ENCODE results near the gene NINL. TPM values are rescaled to one million over a fixed set of nuclear protein-coding genes. Genes with fewer than 3 reads are reported as not detected.

Gene NINL
- total and polyA plus RNA-seq, 2 of the 4 experiments (the other 2 are of a cell fraction): 3.0 to 10.4 TPM

- Histone ChIP-seq H4K5ac (ENCODE audit: low read depth, low read length) (no peak overlapping the region), H3K36me3 (ENCODE audit: control insufficient read depth, insufficient read depth, low read length) (peaks cover 4% of the 10 kb centered on the region; the same call in 1 of the 2 replicates), H2BK20ac (ENCODE audit: low read depth, low read length) (no peak overlapping the region), H3K27me3 (ENCODE audit: control insufficient read depth, insufficient read depth, low read length) (no peaks in the 10 kb centered on the region), H4K20me1 (ENCODE audit: insufficient read depth, low read length) (no peaks in the 10 kb centered on the region), H3K9me1 (ENCODE audit: insufficient read depth, low read length) (no peaks in the 10 kb centered on the region), H3K4me1 (ENCODE audit: control insufficient read depth, insufficient read depth, low read length) (0 out of 2 replicates have a peak, but pooled peaks cover 2% of the 10 kb centered on the region), H2BK15ac (ENCODE audit: low read depth, low read length) (no peak overlapping the region), H2BK5ac (ENCODE audit: low read depth, low read length, poor library complexity, severe bottlenecking) (no peak overlapping the region), H3K79me1 (ENCODE audit: low read depth in 1 of 2, low read length in 2 of 2) (peaks cover 2 to 29% of the 10 kb centered on the region in 2 experiments; a peak in 3 of 4 replicates), H4K8ac (ENCODE audit: low read depth in 2 of 2, low read length in 2 of 2) (no peak overlapping the region), H3K23ac (ENCODE audit: low read depth, low read length) (no peak overlapping the region), H3K14ac (replicated peaks; ENCODE audit: low read depth, low read length) (no peak overlapping the region), H3K4me3 (ENCODE audit: insufficient read depth, low read depth, low read length) (no peak overlapping the region), H3K9me3 (ENCODE audit: control insufficient read depth, insufficient read depth, low read length) (no peaks in the 10 kb centered on the region), H3K18ac (ENCODE audit: low read depth, low read length) (no peak overlapping the region), H2BK120ac (ENCODE audit: low read depth, low read length) (no peak overlapping the region), H2AK5ac (ENCODE audit: low read depth, low read length) (no peak overlapping the region), H3K4ac (ENCODE audit: low read depth, low read length) (no peak overlapping the region), H4K91ac (ENCODE audit: insufficient read depth, low read depth, low read length) (no peak overlapping the region), H2AFZ (replicated peaks; ENCODE audit: low read length, poor library complexity) (no peak overlapping the region), H3K56ac (ENCODE audit: extremely low read depth, insufficient read depth, low read length) (no peak overlapping the region), H3K9ac (ENCODE audit: low read depth, low read length) (no peak overlapping the region), H3K4me2 (ENCODE audit: low read depth, low read length) (no peak overlapping the region; the same call in 1 of the 2 replicates), H3K27ac (ENCODE audit: insufficient read depth, low read length) (no peak overlapping the region), H2AK9ac (replicated peaks; ENCODE audit: low read depth, low read length, poor library complexity) (no peak overlapping the region)
- intact Hi-C loops (cut with micrococcal nuclease): no loop called here
- dilution Hi-C loops (cut with HindIII; ENCODE audit: low sequenced_read_pairs, unreplicated experiment): no loop called here
- ChIA-PET CTCF (no interaction called here), POLR2A (ENCODE audit: unreplicated experiment) (no interaction called here)
- WGBS, 2 experiments (ENCODE audit: extremely low coverage in 2 of 2, insufficient read length in 1 of 2): no CpG with 5 or more reads among the region's 1 CpG
- BruUV-seq (replicated peaks): no TSS peak
- DNase-seq: peak; percentile 69
- TF ChIP-seq BHLHE40 (IDR thresholded peaks at IDR 0.05; ENCODE audit: low read depth, low read length) (peak; percentile 63; the same call in 1 of the 2 replicates), FOS (IDR thresholded peaks at IDR 0.05; ENCODE audit: low read depth, low read length) (0 out of 2 replicates have a peak, but pooled peaks have one; percentile 22), MXI1 (IDR thresholded peaks at IDR 0.05; ENCODE audit: borderline replicate concordance, low read depth, low read length) (no peak)
- ATAC-seq (ENCODE audit: low read depth): peak; percentile 24; the same call in 1 of the 2 replicates
- in situ Hi-C loops (cut with MboI; ENCODE audit: low sequenced_read_pairs): loop anchor here (10.0 to 25.0 kb wide), 2 partner anchors 224 to 1781 kb away; partner anchors contain the start of genes CST3 and ENTPD6
Measured at GRCh38 chr20:25418776-25419175, 166.6 kb downstream of the NINL start.
